Stimulated activated CD8-positive, alpha-beta memory T cell treated with anti-CD3 and anti-CD28 coated beads, Interleukin-12 subunit alpha, Interleukin-12 subunit beta, amount 100 ng/mL, for 4 hours (primary cell): ENCODE measurements around the gene GAR1.
"Not testable (repeated sequence)": the region's sequence is repeated elsewhere in the genome, so short reads cannot be mapped to it uniquely, and the experiment has no call there.

Source experiments
- DNase-seq: peaks from one replicate; pipeline ENCODE4 v3.0.0-alpha.2; 2020; ENCODE audit warnings: low read depth

GAR1 gene

GRCh38 chr4:109846395-109847098, 31.0 kb downstream of the GAR1 start:
- no peak for DNase-seq

GRCh38 chr4:109847896-109848442, 32.4 kb downstream of the GAR1 start, which contains the start of gene LRIT3:
LRIT3 (plus strand) TSS chr4:109848107; CDS start chr4:109848202, 95 bp downstream.
- no peak for DNase-seq

GRCh38 chr4:109848501-109848900, 32.9 kb downstream of the GAR1 start:
- DNase-seq = no peak

GRCh38 chr4:109850601-109851000, 35.0 kb downstream of the GAR1 start:
- DNase-seq = no peak

GRCh38 chr4:109859426-109860300, 44.1 kb downstream of the GAR1 start:
- DNase-seq = not testable (repeated sequence)

- DNase-seq = no peak
Observed at GRCh38 chr4:109861271-109861670, 45.7 kb downstream of the GAR1 start.

- no peak for DNase-seq
Observed at GRCh38 chr4:109861916-109862511, 46.5 kb downstream of the GAR1 start.

GRCh38 chr4:109864134-109864533, 48.6 kb downstream of the GAR1 start:
- DNase-seq = no peak

- DNase-seq = no peak
Observed at GRCh38 chr4:109870061-109870460, 54.5 kb downstream of the GAR1 start.

GRCh38 chr4:109872065-109872464, 56.5 kb downstream of the GAR1 start:
- no peak for DNase-seq

GRCh38 chr4:109872950-109873656, 57.5 kb downstream of the GAR1 start:
- DNase-seq = no peak

GRCh38 chr4:109873791-109874514, 58.4 kb downstream of the GAR1 start:
- no peak for DNase-seq
